HK-2 (cell line): ENCODE data around the gene SLC1A3.

ENCODE experiments used
- DNase-seq: peaks from one replicate; pipeline ENCODE4 v3.0.0-alpha.2; 2018; ENCODE audit not compliant: unreplicated experiment

SLC1A3 gene

GRCh38 chr5:36599986-36600779 is 6.2 kb upstream of the SLC1A3 start:
- DNase-seq = peak; percentile 1

- DNase-seq = no peak
Measured at GRCh38 chr5:36600917-36601527, 5.4 kb upstream of the SLC1A3 start.

GRCh38 chr5:36602704-36603321 is 3.6 kb upstream of the SLC1A3 start:
- no peak for DNase-seq

- DNase-seq = no peak
Measured at GRCh38 chr5:36605241-36605640, 1.2 kb upstream of the SLC1A3 start.

GRCh38 chr5:36606036-36606427 is 374 bp upstream of the SLC1A3 start:
- no peak for DNase-seq

GRCh38 chr5:36607114-36607571 is 737 bp downstream of the SLC1A3 start:
- DNase-seq = peak; percentile 18

GRCh38 chr5:36607838-36608783 is 1.7 kb downstream of the SLC1A3 start:
- DNase-seq = no peak

GRCh38 chr5:36610621-36611020 is 4.2 kb downstream of the SLC1A3 start:
- DNase-seq = no peak

GRCh38 chr5:36611520-36612274 is 5.3 kb downstream of the SLC1A3 start:
- no peak for DNase-seq

- DNase-seq = no peak
Measured at GRCh38 chr5:36613241-36613640, 6.8 kb downstream of the SLC1A3 start.

- DNase-seq = no peak
Measured at GRCh38 chr5:36613771-36614656, 7.6 kb downstream of the SLC1A3 start.

- no peak for DNase-seq
Measured at GRCh38 chr5:36614657-36615308, 8.4 kb downstream of the SLC1A3 start.

GRCh38 chr5:36619012-36619635 is 12.7 kb downstream of the SLC1A3 start:
- DNase-seq = no peak

- DNase-seq = no peak
Measured at GRCh38 chr5:36621985-36622384, 15.6 kb downstream of the SLC1A3 start.

GRCh38 chr5:36623832-36624231 is 17.4 kb downstream of the SLC1A3 start:
- no peak for DNase-seq

GRCh38 chr5:36624277-36624676 is 17.9 kb downstream of the SLC1A3 start:
- no peak for DNase-seq

- DNase-seq = no peak
Measured at GRCh38 chr5:36628695-36629094, 22.3 kb downstream of the SLC1A3 start.

- no peak for DNase-seq
Measured at GRCh38 chr5:36629729-36630128, 23.3 kb downstream of the SLC1A3 start.
